ENCODE measurements around the gene RGL1.
A peak's percentile ranks its signal among the peaks of the same experiment; 100 is the strongest.

Gene RGL1

GRCh38 chr1:183957216-183957830 is 152.4 kb downstream of the RGL1 start:
- DNase-seq (ENCODE audit: low spot score) = peak; percentile 14

GRCh38 chr1:183958958-183959357 is 154.0 kb downstream of the RGL1 start:
- no peak for DNase-seq (ENCODE audit: low spot score)

GRCh38 chr1:183961132-183961531 is 156.2 kb downstream of the RGL1 start:
- no peak for DNase-seq (ENCODE audit: low spot score)

- no peak for DNase-seq (ENCODE audit: low spot score)
Measured at GRCh38 chr1:183962903-183963302, 158.0 kb downstream of the RGL1 start.

GRCh38 chr1:183965726-183966125 is 160.8 kb downstream of the RGL1 start:
- no peak for DNase-seq (ENCODE audit: low spot score)

GRCh38 chr1:183966487-183966886 is 161.6 kb downstream of the RGL1 start:
- DNase-seq (ENCODE audit: low spot score) = no peak

GRCh38 chr1:183967914-183968313 is 163.0 kb downstream of the RGL1 start:
- peak; percentile 27 for DNase-seq (ENCODE audit: low spot score)

- no peak for DNase-seq (ENCODE audit: low spot score)
Measured at GRCh38 chr1:183968386-183968785, 163.5 kb downstream of the RGL1 start.

- DNase-seq (ENCODE audit: low spot score) = no peak
Measured at GRCh38 chr1:183970516-183971300, 165.8 kb downstream of the RGL1 start.

- no peak for DNase-seq (ENCODE audit: low spot score)
Measured at GRCh38 chr1:183975651-183976050, 170.7 kb downstream of the RGL1 start.

GRCh38 chr1:183977717-183978116 is 172.8 kb downstream of the RGL1 start:
- no peak for DNase-seq (ENCODE audit: low spot score)
